Measurements from ENCODE around the gene MYLK.

MYLK gene

GRCh38 chr3:123663977-123664376, 220.2 kb downstream of the MYLK start:
- Histone ChIP-seq H2BK15ac (ENCODE audit: low read length) (no peak overlapping the region), H3K23ac (ENCODE audit: low read depth, low read length, poor library complexity) (no peak overlapping the region), H3K4me2 (ENCODE audit: insufficient read depth, low read length, poor library complexity, severe bottlenecking) (no peak overlapping the region), H3K4me1 (ENCODE audit: control insufficient read depth in 2 of 2, insufficient read depth in 1 of 2, low read depth in 1 of 2, low read length in 2 of 2) (peaks cover 2 to 5% of the 10 kb centered on the region in 2 donors), H3K27ac (replicated peaks; ENCODE audit: low read length) (no peak overlapping the region), H3K9me3 (replicated peaks in 1 of 2; ENCODE audit: control insufficient read depth in 2 of 2, insufficient read depth in 1 of 2, low read depth in 1 of 2, low read length in 2 of 2) (no peaks in the 10 kb centered on the region), H3K4ac (ENCODE audit: low read length) (no peak overlapping the region), H3K14ac (ENCODE audit: low read length) (peak overlapping the region; percentile 59), H3K27me3 (ENCODE audit: control insufficient read depth in 3 of 3, insufficient read depth in 3 of 3, low read depth in 1 of 3, low read length in 3 of 3) (no peaks in the 10 kb centered on the region), H2AFZ (ENCODE audit: low read length) (no peak overlapping the region), H3K4me3 (ENCODE audit: low read length in 2 of 2) (no peak overlapping the region), H2BK12ac (ENCODE audit: low read length) (no peak overlapping the region), H3K36me3 (replicated peaks in 1 of 2; ENCODE audit: control insufficient read depth in 2 of 2, insufficient read depth in 2 of 2, low read length in 2 of 2) (peaks cover 16 to 18% of the 10 kb centered on the region in 2 donors), H2BK120ac (ENCODE audit: low read depth, low read length) (no peak overlapping the region), H3K18ac (ENCODE audit: low read length) (no peak overlapping the region), H2BK5ac (ENCODE audit: low read length) (no peak overlapping the region), H3K79me1 (ENCODE audit: low read depth, low read length) (no peaks in the 10 kb centered on the region), H3K9ac (ENCODE audit: low read depth, low read length, poor library complexity) (no peak overlapping the region), H4K8ac (ENCODE audit: low read depth, low read length) (no peak overlapping the region), H4K91ac (ENCODE audit: low read depth, low read length, poor library complexity) (no peak overlapping the region), H2AK5ac (ENCODE audit: low read depth, low read length) (no peak overlapping the region)
- no peak for DNase-seq (ENCODE audit: low spot score)
- WGBS, 2 donors (ENCODE audit: extremely low coverage in 2 of 2, insufficient read length in 2 of 2, insufficient replicate concordance in 1 of 2) = no CpG with 5 or more reads among the region's 9 CpGs

DNA sequence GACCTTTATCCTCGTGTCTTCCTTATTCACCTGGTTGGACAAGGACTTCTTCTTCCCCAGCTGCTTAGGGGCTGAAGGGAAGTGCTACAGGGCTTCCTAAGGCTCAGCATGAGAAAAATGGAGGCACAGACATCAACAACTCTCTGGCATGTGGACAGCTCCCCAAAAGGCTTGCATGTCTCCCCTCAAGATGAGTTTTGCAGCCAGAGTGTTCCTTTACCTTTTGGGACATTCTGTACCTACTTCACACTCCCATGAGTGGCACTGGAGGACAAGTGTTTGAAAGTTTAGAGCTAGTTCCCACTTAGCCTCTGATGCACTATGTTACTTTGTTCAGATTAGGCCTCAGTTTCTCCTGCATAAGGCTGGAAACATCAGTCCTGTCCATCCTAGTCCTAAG, 222.2 kb downstream of the MYLK start:
- H3K9me3 ChIP-seq (replicated peaks in 1 of 2; ENCODE audit: control insufficient read depth in 2 of 2, insufficient read depth in 1 of 2, low read depth in 1 of 2, low read length in 2 of 2) = peaks cover 3 to 4% of the 10 kb centered on the region in 2 donors
- H3K18ac ChIP-seq (ENCODE audit: low read length) = no peak overlapping the region
- peaks cover 24 to 25% of the 10 kb centered on the region in 2 donors for H3K36me3 ChIP-seq (replicated peaks in 1 of 2; ENCODE audit: control insufficient read depth in 2 of 2, insufficient read depth in 2 of 2, low read length in 2 of 2)
- peaks cover 2 to 5% of the 10 kb centered on the region in 2 donors for H3K4me1 ChIP-seq (ENCODE audit: control insufficient read depth in 2 of 2, insufficient read depth in 1 of 2, low read depth in 1 of 2, low read length in 2 of 2)
- H3K14ac ChIP-seq (ENCODE audit: low read length) = no peak overlapping the region
- no CpG with 5 or more reads among the region's 1 CpG for WGBS, 2 donors (ENCODE audit: extremely low coverage in 2 of 2, insufficient read length in 2 of 2, insufficient replicate concordance in 1 of 2)
- no peak overlapping the region for H3K4ac ChIP-seq (ENCODE audit: low read length)
- no peak overlapping the region for H3K4me2 ChIP-seq (ENCODE audit: insufficient read depth, low read length, poor library complexity, severe bottlenecking)
- no peak overlapping the region for H3K4me3 ChIP-seq (ENCODE audit: low read length in 2 of 2)
- H3K23ac ChIP-seq (ENCODE audit: low read depth, low read length, poor library complexity) = no peak overlapping the region
- no peak overlapping the region for H2AFZ ChIP-seq (ENCODE audit: low read length)
- no peak overlapping the region for H2AK5ac ChIP-seq (ENCODE audit: low read depth, low read length)
- DNase-seq (ENCODE audit: low spot score) = no peak
- no peak overlapping the region for H2BK120ac ChIP-seq (ENCODE audit: low read depth, low read length)
- H4K91ac ChIP-seq (ENCODE audit: low read depth, low read length, poor library complexity) = no peak overlapping the region
- no peak overlapping the region for H4K8ac ChIP-seq (ENCODE audit: low read depth, low read length)
- no peak overlapping the region for H2BK5ac ChIP-seq (ENCODE audit: low read length)
- H3K27ac ChIP-seq (replicated peaks; ENCODE audit: low read length) = no peak overlapping the region
- no peak overlapping the region for H2BK15ac ChIP-seq (ENCODE audit: low read length)
- H3K27me3 ChIP-seq (ENCODE audit: control insufficient read depth in 3 of 3, insufficient read depth in 3 of 3, low read depth in 1 of 3, low read length in 3 of 3) = no peaks in the 10 kb centered on the region
- H2BK12ac ChIP-seq (ENCODE audit: low read length) = no peak overlapping the region
- no peak overlapping the region for H3K9ac ChIP-seq (ENCODE audit: low read depth, low read length, poor library complexity)
- peaks cover 2% of the 10 kb centered on the region for H3K79me1 ChIP-seq (ENCODE audit: low read depth, low read length)

DNA sequence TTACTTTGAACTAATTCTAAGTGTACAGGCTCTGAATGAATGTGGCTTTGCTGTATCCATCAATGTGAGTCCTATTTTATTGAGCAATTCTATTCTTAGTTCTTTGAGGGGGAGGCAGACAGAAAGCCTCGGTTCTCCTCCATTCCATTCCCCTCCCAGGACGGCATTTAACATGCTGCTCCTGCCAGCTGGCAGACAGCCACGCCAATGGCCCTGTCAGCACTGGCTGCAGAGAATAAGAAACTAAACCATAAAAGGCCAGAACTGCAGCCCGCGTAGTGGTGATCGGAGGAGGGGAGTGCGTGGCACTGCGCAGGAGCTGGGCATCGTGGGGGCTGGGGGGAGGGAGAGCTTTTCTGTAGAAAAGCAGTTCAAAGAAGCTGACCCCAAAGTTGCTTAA, 223.2 kb downstream of the MYLK start:
- no peak overlapping the region for H4K8ac ChIP-seq (ENCODE audit: low read depth, low read length)
- H2BK120ac ChIP-seq (ENCODE audit: low read depth, low read length) = no peak overlapping the region
- peaks cover 2 to 5% of the 10 kb centered on the region in 2 donors for H3K4me1 ChIP-seq (ENCODE audit: control insufficient read depth in 2 of 2, insufficient read depth in 1 of 2, low read depth in 1 of 2, low read length in 2 of 2)
- no peak overlapping the region for H3K9ac ChIP-seq (ENCODE audit: low read depth, low read length, poor library complexity)
- peak overlapping the region; percentile 8 for H2AFZ ChIP-seq (ENCODE audit: low read length)
- no peak overlapping the region for H3K14ac ChIP-seq (ENCODE audit: low read length)
- H2BK12ac ChIP-seq (ENCODE audit: low read length) = no peak overlapping the region
- no peak overlapping the region for H3K18ac ChIP-seq (ENCODE audit: low read length)
- peaks cover 2% of the 10 kb centered on the region for H3K79me1 ChIP-seq (ENCODE audit: low read depth, low read length)
- no peak overlapping the region for H3K4ac ChIP-seq (ENCODE audit: low read length)
- no peak overlapping the region for H4K91ac ChIP-seq (ENCODE audit: low read depth, low read length, poor library complexity)
- H3K27me3 ChIP-seq (ENCODE audit: control insufficient read depth in 3 of 3, insufficient read depth in 3 of 3, low read depth in 1 of 3, low read length in 3 of 3) = no peaks in the 10 kb centered on the region
- H3K4me2 ChIP-seq (ENCODE audit: insufficient read depth, low read length, poor library complexity, severe bottlenecking) = no peak overlapping the region
- H3K27ac ChIP-seq (replicated peaks; ENCODE audit: low read length) = no peak overlapping the region
- no peak for DNase-seq (ENCODE audit: low spot score)
- H3K23ac ChIP-seq (ENCODE audit: low read depth, low read length, poor library complexity) = no peak overlapping the region
- peaks cover 24 to 25% of the 10 kb centered on the region in 2 donors for H3K36me3 ChIP-seq (replicated peaks in 1 of 2; ENCODE audit: control insufficient read depth in 2 of 2, insufficient read depth in 2 of 2, low read length in 2 of 2)
- H2AK5ac ChIP-seq (ENCODE audit: low read depth, low read length) = no peak overlapping the region
- H2BK15ac ChIP-seq (ENCODE audit: low read length) = no peak overlapping the region
- WGBS, 2 donors (ENCODE audit: extremely low coverage in 2 of 2, insufficient read length in 2 of 2, insufficient replicate concordance in 1 of 2) = no CpG with 5 or more reads among the region's 9 CpGs
- H3K9me3 ChIP-seq (replicated peaks in 1 of 2; ENCODE audit: control insufficient read depth in 2 of 2, insufficient read depth in 1 of 2, low read depth in 1 of 2, low read length in 2 of 2) = peaks cover 6 to 9% of the 10 kb centered on the region in 2 donors
- H3K4me3 ChIP-seq (ENCODE audit: low read length in 2 of 2) = no peak overlapping the region
- no peak overlapping the region for H2BK5ac ChIP-seq (ENCODE audit: low read length)

DNA sequence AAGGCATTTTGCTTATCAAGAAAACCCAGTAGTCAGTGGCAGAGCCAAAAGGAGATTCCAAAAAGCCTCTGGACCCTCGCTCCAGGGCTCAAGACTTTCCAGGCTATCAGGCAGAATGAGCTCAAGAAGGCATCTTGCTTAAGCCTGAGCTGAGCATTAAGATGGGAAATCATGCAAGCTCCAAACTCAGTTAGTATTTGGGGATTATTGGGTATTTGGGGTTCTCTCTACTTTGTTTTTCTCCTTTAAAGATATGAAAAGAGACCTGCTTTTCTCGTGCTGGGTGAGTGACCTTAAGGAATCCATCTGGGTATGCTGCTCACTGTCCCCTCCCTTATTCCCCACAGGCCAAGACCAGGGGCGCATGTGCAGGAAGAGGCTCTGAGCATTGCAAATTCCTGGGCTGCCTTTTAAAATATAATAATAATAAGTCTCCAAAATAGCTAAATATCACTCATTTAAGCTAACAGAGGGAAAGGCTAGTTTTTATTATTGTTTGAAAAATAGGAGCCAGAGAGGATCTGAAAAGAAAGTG, 223.9 kb downstream of the MYLK start:
- no peak overlapping the region for H3K27ac ChIP-seq (replicated peaks; ENCODE audit: low read length)
- DNase-seq (ENCODE audit: low spot score) = no peak
- H3K4me2 ChIP-seq (ENCODE audit: insufficient read depth, low read length, poor library complexity, severe bottlenecking) = no peak overlapping the region
- WGBS, 2 donors (ENCODE audit: extremely low coverage in 2 of 2, insufficient read length in 2 of 2, insufficient replicate concordance in 1 of 2) = no CpG with 5 or more reads among the region's 3 CpGs
- no peak overlapping the region for H2AK5ac ChIP-seq (ENCODE audit: low read depth, low read length)
- no peak overlapping the region for H3K4me3 ChIP-seq (ENCODE audit: low read length in 2 of 2)
- no peak overlapping the region for H4K91ac ChIP-seq (ENCODE audit: low read depth, low read length, poor library complexity)
- H3K36me3 ChIP-seq (replicated peaks in 1 of 2; ENCODE audit: control insufficient read depth in 2 of 2, insufficient read depth in 2 of 2, low read length in 2 of 2) = peaks cover 23 to 25% of the 10 kb centered on the region in 2 donors
- no peaks in the 10 kb centered on the region for H3K27me3 ChIP-seq (ENCODE audit: control insufficient read depth in 3 of 3, insufficient read depth in 3 of 3, low read depth in 1 of 3, low read length in 3 of 3)
- H3K4me1 ChIP-seq (ENCODE audit: control insufficient read depth in 2 of 2, insufficient read depth in 1 of 2, low read depth in 1 of 2, low read length in 2 of 2) = peaks cover 2 to 5% of the 10 kb centered on the region in 2 donors
- no peak overlapping the region for H3K14ac ChIP-seq (ENCODE audit: low read length)
- no peak overlapping the region for H2BK15ac ChIP-seq (ENCODE audit: low read length)
- no peak overlapping the region for H3K4ac ChIP-seq (ENCODE audit: low read length)
- H2BK12ac ChIP-seq (ENCODE audit: low read length) = no peak overlapping the region
- H2BK120ac ChIP-seq (ENCODE audit: low read depth, low read length) = no peak overlapping the region
- H3K18ac ChIP-seq (ENCODE audit: low read length) = no peak overlapping the region
- no peak overlapping the region for H2AFZ ChIP-seq (ENCODE audit: low read length)
- peaks cover 2% of the 10 kb centered on the region for H3K79me1 ChIP-seq (ENCODE audit: low read depth, low read length)
- no peak overlapping the region for H3K23ac ChIP-seq (ENCODE audit: low read depth, low read length, poor library complexity)
- H2BK5ac ChIP-seq (ENCODE audit: low read length) = no peak overlapping the region
- no peak overlapping the region for H4K8ac ChIP-seq (ENCODE audit: low read depth, low read length)
- H3K9ac ChIP-seq (ENCODE audit: low read depth, low read length, poor library complexity) = no peak overlapping the region
- peaks cover 6 to 9% of the 10 kb centered on the region in 2 donors for H3K9me3 ChIP-seq (replicated peaks in 1 of 2; ENCODE audit: control insufficient read depth in 2 of 2, insufficient read depth in 1 of 2, low read depth in 1 of 2, low read length in 2 of 2)

Measured in neuronal stem cell (in vitro differentiated cells).